ENCODE results near the gene TEAD2. TPM values are rescaled to one million over a fixed set of nuclear protein-coding genes. Genes with fewer than 3 reads are reported as not detected.

The TEAD2 gene
- total RNA-seq, 4 donors from 2014 or later = 3.8 to 12.4 (median 8.2) TPM

DNA sequence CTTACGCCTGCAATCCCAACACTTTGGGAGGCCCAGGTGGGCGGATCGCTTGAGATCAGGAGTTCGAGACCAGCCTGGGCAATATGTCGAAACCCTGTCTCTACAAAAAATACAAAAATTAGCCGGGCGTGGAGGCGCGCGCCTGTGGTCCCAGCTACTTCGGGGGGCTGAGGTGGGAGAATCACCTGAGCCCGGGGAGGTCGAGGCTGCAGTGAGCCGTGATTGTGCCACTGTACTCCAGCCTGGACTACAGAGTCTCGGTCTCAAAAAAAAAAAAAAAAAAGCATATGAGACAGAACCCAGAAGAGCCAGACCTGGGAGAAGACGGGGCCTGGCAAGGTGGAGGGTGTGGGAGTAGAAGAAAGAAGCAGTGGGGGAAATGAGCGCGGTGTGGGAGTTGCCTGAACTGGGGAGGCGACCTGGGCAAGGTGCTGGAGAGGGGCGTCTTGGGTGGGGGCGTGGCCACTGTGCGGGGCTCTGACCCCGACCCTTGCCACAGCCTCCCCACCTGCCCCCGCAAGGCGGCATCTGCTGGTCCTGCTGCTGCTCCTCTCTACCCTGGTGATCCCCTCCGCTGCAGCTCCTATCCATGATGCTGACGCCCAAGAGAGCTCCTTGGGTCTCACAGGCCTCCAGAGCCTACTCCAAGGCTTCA, 2.0 kb upstream of the TEAD2 start:
- Histone ChIP-seq H3K27ac (peak overlapping the region; percentile 72 to 94 (median 92)), H3K4me3 (peak overlapping the region in 3 of 4 donors; percentile 69 to 81 (median 70)), H3K27me3 (peaks cover 0 to 26% (median 0%) of the 10 kb centered on the region in 4 donors), H3K36me3 (peaks cover 0 to 4% (median 0%) of the 10 kb centered on the region in 3 donors), H3K9me3 (peaks cover 0 to 14% (median 8%) of the 10 kb centered on the region in 3 donors), H3K4me1 (peaks cover 10 to 44% (median 15%) of the 10 kb centered on the region in 3 donors)
- DNase-seq = no peak
- 77 to 79% methylated on average over 17 to 21 of the region's 27 CpGs for WGBS, 2 donors
- intact Hi-C loops (cut with DNase I) = no loop called here
- TF ChIP-seq, protein P1, sequence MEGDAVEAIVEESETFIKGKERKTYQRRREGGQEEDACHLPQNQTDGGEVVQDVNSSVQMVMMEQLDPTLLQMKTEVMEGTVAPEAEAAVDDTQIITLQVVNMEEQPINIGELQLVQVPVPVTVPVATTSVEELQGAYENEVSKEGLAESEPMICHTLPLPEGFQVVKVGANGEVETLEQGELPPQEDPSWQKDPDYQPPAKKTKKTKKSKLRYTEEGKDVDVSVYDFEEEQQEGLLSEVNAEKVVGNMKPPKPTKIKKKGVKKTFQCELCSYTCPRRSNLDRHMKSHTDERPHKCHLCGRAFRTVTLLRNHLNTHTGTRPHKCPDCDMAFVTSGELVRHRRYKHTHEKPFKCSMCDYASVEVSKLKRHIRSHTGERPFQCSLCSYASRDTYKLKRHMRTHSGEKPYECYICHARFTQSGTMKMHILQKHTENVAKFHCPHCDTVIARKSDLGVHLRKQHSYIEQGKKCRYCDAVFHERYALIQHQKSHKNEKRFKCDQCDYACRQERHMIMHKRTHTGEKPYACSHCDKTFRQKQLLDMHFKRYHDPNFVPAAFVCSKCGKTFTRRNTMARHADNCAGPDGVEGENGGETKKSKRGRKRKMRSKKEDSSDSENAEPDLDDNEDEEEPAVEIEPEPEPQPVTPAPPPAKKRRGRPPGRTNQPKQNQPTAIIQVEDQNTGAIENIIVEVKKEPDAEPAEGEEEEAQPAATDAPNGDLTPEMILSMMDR (IDR thresholded peaks at IDR 0.05) = no peak
- no peak for TF ChIP-seq POLR2A (IDR thresholded peaks at IDR 0.05)

DNA sequence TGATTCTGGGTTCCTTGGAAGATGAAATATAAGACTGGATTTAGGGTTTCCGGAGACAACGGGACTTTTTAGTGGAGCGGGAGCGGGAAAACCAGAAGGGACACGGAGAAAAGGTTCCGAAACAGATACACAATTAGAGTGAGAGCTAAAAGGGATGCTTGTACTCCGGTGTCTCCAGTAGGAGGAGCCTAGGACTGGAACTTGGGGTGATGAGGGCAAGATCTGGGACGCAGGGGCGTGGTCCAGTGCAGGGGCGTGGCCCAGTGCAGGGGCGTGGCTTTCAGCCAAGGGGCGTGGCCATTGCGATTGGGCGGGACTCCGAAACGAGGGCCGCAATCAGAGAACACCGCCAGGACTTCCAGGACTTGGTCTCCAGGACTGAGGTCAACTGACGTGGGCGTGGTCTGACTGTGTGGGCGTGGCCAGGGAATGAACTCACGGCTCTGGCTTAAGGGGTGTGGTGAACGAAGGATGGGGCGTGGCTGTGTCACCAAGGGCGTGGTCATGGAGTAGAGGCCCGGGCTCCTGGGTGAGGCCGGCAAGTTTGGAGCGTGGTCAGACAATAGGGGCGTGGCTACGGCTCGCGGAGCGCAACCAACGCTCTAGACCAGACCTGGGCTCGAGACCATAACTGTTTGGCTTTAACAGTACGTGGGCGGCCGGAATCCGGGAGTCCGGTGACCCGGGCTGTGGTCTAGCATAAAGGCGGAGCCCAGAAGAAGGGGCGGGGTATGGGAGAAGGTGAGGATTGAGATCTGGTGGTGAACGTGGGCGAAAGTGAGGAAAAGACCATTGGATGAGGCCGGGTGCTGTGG, 1.3 kb upstream of the TEAD2 start, which contains the start of gene DKKL1:
Gene DKKL1, plus strand, starts transcription at position 610 of the 815 bp plus-strand sequence. Its CDS starts 122 bp downstream, at position 732.
- Histone ChIP-seq H3K27me3 (peaks cover 0 to 26% (median 0%) of the 10 kb centered on the region in 4 donors), H3K4me1 (peaks cover 10 to 44% (median 15%) of the 10 kb centered on the region in 3 donors), H3K27ac (peak within 1 kb of the TSS; percentile 72 to 94 (median 92)), H3K9me3 (peaks cover 0 to 7% (median under 1%) of the 10 kb centered on the region in 3 donors), H3K4me3 (peak within 1 kb of the TSS; percentile 37 to 81 (median 70)), H3K36me3 (peaks cover 0 to 12% (median 0%) of the 10 kb centered on the region in 3 donors)
- 4 to 6% methylated on average over 38 to 39 of the region's 46 CpGs for WGBS, 2 donors
- intact Hi-C loops (cut with DNase I) = no loop called here
- TF ChIP-seq, protein P1 (IDR thresholded peaks at IDR 0.05) = peak in 5 of 6 experiments; percentile 15 to 42 (median 35)
- peak in 1 of 4 donors; percentile 59 for TF ChIP-seq POLR2A (IDR thresholded peaks at IDR 0.05)
- DNase-seq = peak; percentile 67

DNA sequence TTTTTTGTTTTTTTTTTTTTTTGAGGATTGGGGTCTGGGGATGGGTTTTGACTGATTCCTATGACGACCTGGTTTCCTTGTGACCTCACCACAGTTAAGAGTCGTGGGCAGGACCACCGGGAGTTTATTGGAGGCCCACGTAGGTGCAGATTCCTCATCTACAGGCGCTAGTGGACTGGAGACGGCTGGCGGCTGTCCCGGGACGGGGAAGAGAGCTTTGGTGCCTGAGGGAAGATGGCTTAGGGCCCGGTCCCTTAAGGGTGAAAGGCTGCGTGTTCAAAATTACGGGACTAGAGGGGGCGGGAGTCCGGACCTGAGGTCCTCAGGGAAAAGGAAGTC, 682 bp upstream of the TEAD2 start:
- peak overlapping the region; percentile 37 to 81 (median 70) for H3K4me3 ChIP-seq
- H3K27ac ChIP-seq = peak overlapping the region; percentile 72 to 94 (median 92)
- peaks cover 0 to 1% (median 0%) of the 10 kb centered on the region in 3 donors for H3K9me3 ChIP-seq
- 0% methylated on average over 6 of the region's 14 CpGs for WGBS, 2 donors
- TF ChIP-seq POLR2A (IDR thresholded peaks at IDR 0.05) = no peak
- TF ChIP-seq, protein P1 (IDR thresholded peaks at IDR 0.05) = no peak
- peaks cover 10 to 44% (median 15%) of the 10 kb centered on the region in 3 donors for H3K4me1 ChIP-seq
- DNase-seq = no peak
- H3K36me3 ChIP-seq = peaks cover 0 to 18% (median 0%) of the 10 kb centered on the region in 3 donors
- intact Hi-C loops (cut with DNase I) = no loop called here
- H3K27me3 ChIP-seq = peaks cover 0 to 26% (median 0%) of the 10 kb centered on the region in 4 donors

DNA sequence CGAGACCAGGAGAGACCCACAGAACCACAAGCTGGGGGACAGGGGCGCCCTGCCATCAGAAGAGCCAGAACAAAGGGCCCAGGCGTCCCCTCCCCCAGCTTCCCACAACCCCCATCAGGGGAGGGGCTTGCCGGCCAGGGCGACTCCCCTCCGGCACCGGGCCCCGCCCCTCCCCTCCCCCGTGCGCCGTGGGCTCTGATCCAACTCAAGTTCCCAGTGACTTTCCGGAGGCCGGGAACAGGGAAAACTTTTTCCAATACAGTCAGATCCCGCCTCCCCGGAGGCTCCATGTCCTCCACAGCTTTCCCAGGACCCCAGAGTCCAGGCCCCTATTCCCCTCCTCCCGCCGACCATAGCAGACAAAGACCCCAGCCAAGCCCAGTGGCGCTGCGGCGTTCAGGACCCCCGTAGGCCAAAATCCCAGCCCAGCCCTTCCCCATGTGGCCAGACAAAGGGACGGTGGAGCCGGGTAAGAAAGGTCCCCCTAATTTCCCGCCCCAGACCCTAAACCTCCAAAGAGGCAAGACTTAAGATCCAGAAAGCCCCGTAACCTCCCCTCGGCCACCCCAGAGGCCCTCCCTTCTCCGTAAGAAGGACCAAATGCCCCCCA, 673 bp downstream of the TEAD2 start:
- Histone ChIP-seq H3K36me3 (peaks cover 0 to 28% (median 0%) of the 10 kb centered on the region in 3 donors), H3K4me1 (peaks cover 10 to 56% (median 15%) of the 10 kb centered on the region in 3 donors), H3K27me3 (peaks cover 0 to 26% (median 0%) of the 10 kb centered on the region in 4 donors), H3K27ac (peak overlapping the region; percentile 72 to 94 (median 94)), H3K4me3 (peak overlapping the region; percentile 37 to 81 (median 70)), H3K9me3 (no peaks in the 10 kb centered on the region)
- TF ChIP-seq POLR2A (IDR thresholded peaks at IDR 0.05) = peak in 1 of 4 donors; percentile 38
- TF ChIP-seq, protein P1 (IDR thresholded peaks at IDR 0.05) = no peak
- intact Hi-C loops (cut with DNase I) = no loop called here
- no peak for DNase-seq
- 7 to 26% methylated on average over 3 to 6 of the region's 27 CpGs for WGBS, 2 donors

Measured in esophagus squamous epithelium (tissue), 5 donors.